Dermis microvascular lymphatic vessel endothelial cell (primary cell): Measurements from ENCODE around the gene EXOC1L. TPM values are rescaled to one million over a fixed set of nuclear protein-coding genes. Genes with fewer than 3 reads are reported as not detected.

ENCODE experiments used
- DNase-seq, 2 donors: peaks; one replicate each; pipeline versions ENCODE4 v3.0.0 to v3.0.0-alpha.2; 2010; ENCODE audit warnings: low read depth in 2 of 2
- total RNA-seq: library from RNA; depleted of rRNA; stranded (reverse); fragments of >200 nt; gene quantifications from 2 replicates; pipeline ENCODE4 v1.2.1, GENCODE V29; 2014

The EXOC1L gene, protein sequence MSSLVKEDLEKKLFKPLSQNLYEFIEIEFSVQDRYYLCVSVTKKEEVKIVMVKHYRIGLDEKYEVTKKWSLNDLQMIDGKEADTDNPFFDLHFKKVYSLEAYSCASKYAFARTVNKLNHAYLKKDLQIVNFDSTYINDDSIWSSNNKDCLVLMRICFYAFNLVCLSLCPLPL
- not detected in 2 replicates for total RNA-seq

DNA sequence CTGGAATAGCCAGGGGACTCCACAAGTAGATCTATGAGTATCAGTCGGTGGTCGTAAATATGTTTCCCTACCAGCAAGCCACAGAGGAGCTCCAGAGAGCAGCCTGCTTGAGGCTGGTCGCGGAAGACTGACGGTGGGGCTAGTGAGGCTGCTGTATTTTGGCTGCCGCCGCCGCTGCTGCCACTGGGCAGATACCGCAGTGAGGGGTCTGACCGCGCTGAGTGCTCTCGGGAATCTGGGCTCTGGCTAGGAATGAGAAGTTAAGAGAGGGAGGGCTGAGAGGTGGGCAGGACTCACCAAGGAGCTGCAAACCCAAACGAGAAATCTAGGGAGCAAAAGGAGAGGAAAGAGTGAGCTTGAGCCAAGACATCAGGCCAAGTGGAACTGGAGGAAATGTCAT lies at the start of gene EXOC1L:
EXOC1L (plus strand) TSS at position 157 of the 400 bp plus-strand sequence; CDS start at position 394, 237 bp downstream.
- peak in 1 of 2 donors; percentile 0 for DNase-seq

DNA sequence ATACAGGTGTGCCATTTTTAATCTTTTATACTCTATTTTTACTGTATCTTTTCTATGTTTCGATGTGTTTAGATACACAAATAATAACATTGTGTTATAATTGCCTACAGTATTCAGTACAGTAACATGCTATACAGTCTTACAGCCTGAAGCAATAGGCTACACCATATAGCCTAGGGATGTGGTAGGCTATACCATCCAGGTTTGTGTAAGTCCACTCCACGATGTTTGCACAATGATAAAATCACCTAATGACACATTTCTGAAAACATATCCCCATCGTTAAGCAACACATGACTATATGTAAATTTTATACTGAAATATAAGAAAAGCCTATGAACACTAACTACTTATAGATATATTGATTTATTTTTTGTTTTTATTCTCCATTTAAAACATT lies 48.9 kb upstream of the EXOC1L start:
- no peak for DNase-seq

DNA sequence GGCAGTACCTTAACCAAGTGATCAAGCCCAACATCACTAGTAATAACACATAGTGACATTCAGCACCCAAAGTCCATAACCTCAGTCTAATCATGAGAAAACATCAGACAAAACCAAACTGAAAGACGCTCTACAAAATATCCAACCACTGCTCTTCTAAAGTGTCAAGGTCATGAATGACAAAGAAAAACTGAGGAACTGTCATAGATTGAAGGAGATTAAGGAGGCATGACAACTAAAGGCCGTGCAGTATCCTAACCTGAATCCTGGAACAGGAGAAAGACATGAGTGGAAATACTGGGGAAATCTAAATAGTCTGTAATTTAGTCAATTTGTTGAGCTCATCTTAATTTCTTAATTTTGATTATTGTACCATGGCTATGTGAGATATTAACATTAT lies 38.2 kb upstream of the EXOC1L start:
- DNase-seq: no peak

DNA sequence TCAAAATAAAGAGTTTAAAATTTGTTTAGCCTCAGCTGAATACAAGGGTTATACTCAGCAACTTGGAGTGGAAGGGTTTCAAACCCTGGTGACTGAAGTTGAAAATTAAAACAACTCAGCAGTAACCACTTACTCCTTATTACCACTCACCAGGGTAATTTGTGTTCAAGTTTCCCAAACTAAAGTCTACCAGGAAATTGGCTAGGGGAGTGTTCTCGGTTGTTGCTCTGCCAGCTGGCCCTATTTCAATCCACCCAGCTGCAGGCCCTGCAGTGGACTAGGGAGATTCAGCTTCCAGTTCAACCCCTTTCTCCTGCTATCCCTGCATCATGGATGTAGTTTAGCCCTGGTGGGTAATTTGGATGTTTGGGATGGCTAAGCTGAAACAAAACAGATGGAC lies 37.8 kb upstream of the EXOC1L start:
- no peak for DNase-seq

DNA sequence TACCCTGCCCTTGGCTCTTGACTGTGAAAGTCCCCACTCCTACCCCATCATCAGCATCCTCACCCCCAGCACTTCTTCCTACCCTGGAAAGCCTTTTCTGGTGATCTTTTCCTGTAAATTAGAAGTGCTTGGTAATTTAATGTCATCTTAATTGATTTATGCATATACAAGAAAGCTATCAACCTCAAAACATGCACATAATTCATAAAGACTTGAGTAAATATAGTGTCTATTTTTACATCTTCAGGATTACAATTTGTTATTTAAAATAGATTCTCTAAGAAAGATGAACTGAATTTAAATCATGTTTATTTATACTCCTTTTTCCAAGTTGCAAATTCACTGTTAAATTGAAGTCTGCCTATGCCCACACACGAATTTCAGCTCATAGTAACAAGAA lies 36.0 kb upstream of the EXOC1L start:
- DNase-seq: no peak

DNA sequence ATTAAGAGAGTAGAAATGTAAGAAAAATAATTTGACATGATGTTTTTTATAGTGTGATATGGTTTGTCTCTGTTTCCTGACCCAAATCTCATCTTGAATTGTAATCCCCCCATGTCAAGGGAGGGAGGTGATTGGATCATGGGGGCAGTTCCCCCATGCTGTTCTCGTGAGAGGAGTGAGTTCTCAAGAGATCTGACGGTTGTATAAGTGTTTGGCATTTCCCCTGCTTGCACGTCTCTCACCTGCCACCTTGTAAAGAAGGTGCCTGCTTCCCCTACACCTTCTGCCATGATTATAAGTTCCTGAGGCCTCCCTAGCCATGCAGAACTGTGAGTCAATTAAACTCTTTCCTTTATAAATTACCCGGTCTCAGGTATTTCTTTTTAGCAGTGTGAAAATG lies 34.8 kb upstream of the EXOC1L start:
- DNase-seq: no peak

DNA sequence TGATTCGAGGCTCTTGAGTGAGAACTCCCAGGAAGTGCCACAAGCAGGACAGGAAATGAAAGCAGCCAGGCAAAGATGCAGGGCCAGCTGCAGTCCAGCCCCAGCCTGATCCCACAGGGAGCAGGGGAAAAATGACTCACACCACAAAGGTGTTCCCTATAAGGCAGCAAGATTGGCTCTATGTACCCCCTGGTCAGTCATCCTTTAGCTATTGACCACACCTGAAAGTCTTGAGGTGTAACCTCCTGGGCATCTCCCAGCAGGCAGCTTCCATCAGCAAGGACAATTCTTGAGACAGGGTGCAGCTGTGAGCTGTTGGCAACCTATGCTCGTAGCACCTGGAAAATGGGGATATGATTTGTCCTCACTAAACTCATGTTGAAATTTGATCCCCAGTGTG lies 27.9 kb upstream of the EXOC1L start:
- no peak for DNase-seq

DNA sequence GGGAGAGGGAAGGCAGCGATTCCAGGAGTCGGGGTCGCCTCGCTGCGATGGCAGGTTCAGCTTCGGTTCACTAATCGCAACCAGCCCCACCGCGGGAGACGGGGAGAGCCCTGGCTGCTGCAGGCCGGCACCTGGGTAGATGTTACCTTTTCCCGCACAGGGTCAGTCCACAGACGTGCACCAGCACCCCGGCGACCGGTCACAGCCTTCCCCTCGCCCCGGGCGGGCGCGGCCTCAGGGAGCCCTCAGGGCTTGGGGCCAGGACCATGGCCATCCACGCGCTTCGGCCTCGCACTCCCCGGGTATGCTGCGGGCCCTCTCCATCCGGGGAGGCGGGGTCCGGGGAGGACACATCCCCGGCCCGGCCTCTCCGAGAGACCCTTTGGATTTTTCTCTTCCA lies 26.1 kb upstream of the EXOC1L start:
- DNase-seq: no peak

DNA sequence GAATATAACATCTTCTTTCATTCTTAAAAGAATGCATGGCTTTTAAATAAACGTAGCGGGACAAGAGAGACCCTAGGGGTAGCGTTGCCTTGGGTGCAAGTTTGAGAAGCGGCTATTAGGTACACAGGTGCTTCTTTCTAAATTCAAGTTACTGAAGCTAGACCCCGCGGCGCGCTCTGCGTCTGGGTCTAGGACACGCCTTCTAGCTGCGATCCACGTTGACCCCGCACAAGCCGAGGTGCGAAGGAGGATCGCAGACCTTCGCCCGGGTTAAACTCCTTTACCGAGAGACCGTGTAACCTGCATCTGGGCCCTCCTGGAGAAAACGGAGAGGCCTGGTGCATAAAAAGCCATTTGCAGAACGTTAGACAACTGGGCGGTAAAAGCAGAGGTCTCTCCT lies 25.5 kb upstream of the EXOC1L start:
- no peak for DNase-seq

DNA sequence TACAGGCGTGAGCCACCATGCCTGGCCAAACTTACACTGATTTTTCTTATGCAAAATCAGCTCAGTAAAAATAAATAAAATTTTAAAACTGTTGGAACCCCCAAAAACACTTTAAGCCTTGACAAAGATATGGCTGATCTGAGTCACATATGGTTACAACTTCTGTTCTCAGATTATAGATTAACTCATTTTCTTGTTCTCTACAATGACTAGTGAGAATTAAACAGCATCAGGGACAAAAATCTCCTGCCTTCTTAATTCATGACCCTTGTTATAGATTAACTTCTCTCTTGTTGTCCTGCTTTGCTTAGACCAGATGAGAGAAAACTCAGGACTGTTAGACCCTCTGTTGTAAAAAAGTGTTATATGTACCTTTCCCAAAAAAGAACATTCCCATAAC lies 24.2 kb upstream of the EXOC1L start:
- DNase-seq: no peak

DNA sequence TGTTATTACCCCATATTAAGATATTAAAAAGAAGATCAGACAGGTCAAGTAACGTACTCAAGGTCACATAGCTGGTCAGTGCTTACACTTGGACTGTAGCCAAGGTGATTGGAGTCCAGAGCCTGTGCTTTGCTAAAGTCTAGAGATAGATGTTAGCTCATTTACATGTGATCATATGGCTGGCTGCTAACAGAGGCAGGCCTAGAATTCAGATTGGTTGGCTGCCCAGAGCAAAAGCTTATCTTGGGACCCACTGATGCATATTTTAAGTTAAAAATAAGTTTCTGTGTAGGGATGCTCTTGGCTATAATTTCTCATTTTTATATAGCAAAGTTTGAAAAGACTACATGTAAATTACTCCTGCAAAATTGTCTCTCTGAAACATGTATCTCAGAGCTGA lies 18.1 kb upstream of the EXOC1L start:
- no peak for DNase-seq

DNA sequence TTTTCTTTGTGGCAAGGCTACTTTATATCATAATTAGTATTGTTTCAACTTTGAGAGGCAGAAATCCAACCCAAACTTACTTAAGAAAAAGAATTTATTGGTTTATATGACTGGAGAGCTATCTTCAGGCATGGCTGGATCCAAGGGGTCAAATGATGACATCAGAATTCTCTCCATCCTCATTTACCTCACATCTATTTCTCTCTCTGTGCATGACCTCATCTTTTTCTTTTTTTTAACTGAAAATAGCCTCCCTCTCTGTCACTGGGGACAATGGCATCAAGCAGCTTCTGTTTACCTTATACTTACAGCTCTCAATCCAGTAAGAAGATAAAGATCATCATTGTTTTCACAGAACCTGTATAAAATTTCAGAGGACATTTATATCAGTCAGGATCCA lies 12.0 kb upstream of the EXOC1L start:
- DNase-seq: no peak

DNA sequence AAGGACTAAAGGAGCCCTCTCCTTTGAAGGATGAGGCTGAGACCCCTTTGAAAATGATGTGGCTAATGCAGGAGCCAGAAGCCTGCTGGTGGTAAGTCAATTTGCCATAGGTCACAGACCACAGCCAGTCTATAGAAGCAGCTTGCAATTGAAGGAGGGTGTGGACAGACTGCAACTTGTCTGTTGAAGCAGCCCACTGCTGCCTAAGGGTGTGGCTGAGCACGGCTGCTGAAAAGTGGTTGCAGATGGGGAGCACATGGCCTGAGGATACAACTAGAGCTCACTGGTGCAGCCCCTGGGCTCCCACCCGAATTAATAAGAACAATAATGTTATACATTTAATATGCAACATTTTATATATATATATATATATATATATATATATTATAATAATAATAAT lies 11.4 kb upstream of the EXOC1L start:
- no peak for DNase-seq

DNA sequence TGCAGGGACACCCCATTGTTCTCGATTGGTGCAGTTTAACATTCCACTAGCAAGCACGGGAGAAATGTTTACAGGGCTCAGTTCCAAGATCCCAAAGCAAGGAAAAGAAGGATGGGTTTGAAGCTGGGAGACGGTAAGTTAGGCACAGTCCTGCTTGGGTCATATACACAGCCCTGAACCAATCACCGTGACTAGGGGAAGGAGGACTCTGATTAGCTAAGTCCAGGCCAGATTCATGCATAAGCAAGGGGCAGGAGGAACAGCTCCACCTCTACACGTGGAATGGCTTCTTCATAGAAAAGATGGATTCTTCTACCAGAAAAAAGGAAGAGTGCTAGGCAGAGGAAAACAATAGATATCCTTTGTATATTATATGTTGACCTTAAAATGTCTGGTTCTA lies 11.0 kb upstream of the EXOC1L start:
- DNase-seq: no peak

DNA sequence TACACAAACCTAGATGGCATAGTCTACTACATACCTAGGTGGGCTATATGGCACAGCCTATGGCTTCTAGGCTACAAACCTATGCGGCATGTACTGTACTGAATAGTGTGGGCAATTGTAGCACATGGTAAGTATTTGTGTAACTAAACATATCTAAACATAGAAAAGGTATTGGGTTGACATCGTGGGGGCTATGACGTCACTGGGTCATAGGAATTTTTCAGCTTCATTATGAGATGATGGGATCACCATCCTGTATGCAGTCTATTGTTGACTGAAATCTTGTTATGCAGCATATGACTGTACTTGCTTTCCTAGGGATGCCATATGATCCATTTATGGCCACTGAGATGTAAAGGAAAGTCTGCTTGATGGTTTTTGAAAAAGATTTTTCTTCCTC lies 1.9 kb upstream of the EXOC1L start:
- DNase-seq: no peak

DNA sequence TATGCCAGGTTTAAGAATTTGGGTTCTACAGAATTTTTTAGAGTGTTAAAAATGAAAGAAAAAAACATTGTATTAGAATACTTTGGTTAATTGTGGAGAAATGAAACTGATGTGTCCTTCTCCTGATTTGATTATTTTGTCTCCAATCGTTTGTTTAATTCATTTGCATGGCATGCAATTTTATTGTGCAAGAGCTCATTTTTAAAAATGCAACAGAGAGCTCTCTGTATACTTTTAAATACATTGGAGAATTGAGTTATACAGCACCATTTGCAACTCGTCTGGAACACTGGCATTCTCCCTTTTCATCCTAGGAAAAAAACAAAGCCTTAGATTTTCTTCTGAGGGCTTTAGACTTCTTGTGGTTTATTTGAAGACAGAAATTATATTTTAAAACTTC lies 689 bp downstream of the EXOC1L start:
- DNase-seq: no peak

DNA sequence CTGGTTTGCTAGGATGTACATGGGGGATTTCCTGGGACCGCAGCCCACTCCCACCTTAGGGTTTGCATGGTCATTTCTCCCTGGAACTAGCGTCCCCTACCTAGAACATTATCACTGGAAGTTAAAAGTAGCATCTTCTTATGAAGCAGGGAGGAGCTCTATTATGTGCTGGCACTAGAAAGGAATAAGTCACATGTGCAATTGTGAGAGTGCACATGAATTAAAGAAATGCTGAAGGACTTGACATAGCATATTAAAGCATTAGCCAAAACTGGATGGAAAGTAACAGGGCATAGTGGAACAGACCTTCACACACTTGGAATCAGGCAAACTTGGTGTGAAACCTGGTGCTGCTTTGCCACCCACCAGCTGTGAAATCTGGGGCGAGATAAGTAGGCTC lies 2.7 kb downstream of the EXOC1L start:
- no peak for DNase-seq

DNA sequence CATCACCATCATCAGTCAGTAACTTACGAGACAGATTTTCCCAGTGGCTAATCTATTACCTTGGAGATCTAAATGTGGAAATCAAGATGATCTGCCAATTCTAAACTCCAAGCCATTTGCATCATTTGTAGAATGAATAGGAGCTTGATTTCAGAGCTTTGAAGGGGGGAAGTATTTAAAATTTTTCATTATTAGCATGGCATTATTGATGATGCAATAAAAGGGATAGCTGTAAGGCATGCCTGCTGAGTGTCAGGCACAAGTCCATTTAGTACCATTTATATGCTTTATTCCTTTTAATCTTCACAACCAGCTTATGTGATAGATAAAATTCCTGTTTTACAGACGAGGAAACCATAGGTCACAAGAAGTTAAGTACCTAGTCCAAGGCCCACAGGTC lies 5.3 kb downstream of the EXOC1L start:
- no peak for DNase-seq

DNA sequence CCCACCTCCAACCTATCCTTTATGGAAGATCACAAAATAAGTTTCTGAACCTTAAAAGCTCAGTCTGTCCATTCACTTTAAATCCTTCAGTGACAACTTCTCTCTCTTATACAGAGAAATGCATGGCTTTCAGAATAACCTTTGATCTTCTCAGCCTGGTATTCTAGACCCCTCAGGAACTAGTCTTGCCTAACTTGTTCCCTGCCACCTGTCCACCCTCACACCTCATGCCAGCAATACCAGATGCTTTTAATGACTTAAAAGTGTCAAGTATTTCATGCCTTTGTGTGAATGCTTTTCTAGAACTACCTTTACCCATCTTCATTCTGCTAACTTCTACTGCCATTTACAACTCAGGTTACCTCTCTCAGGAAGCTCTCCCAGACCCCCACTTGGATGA lies 7.4 kb downstream of the EXOC1L start:
- no peak for DNase-seq

DNA sequence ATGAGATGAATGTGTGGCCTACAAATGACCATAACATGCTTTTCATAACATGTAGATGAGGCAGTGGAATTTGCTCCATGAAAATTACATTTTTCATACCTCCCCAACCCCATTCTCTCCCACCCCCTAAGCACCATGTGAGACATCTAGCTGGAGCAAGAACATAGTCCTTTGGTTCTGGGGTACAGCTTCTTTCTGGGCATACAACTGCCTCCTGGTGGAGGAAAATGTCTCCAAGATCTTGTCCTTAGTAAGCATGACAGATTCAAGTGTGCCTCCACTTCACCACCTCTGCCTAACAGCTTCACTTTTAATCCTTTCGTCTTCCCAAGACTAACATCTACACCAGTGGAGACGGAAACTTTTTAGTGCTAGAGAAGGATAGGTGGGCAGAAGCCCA lies 8.0 kb downstream of the EXOC1L start:
- DNase-seq: no peak

DNA sequence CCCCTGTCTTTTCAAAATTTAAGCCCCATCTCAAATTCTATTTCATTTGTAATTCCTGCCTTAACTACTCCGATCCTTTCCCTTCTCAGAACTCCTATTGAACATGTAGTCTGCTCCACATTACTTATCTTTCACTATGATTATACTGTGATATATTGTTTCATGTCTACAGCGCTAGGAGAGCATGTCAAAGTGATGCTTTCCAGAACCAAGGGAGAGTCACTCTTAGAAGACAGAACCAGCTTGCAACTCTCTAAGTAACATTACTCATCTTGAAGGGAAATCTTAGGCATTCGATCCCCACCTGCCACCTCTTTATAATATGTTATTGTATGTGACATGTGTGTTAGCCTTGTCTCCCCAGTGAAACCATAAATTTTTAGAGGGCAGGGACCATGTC lies 10.5 kb downstream of the EXOC1L start:
- no peak for DNase-seq

DNA sequence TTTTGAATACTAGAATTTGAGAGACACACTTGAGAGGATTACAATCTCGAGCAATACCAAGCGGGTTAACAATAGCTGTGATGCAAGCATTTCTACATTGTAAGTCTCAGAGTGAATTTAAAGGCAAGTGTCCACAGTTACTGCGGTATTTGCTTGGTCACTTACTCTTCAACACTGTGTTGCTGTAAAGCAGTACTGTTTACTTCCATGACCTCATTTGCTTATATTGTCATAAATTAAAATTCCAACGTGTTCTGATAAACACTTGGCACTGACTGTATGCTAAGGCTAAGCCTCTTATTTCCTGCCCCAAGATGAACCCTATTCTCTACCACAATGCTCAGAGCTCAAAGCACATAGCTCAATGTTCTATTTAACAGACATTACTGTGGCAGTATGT lies 11.1 kb downstream of the EXOC1L start:
- DNase-seq: no peak

DNA sequence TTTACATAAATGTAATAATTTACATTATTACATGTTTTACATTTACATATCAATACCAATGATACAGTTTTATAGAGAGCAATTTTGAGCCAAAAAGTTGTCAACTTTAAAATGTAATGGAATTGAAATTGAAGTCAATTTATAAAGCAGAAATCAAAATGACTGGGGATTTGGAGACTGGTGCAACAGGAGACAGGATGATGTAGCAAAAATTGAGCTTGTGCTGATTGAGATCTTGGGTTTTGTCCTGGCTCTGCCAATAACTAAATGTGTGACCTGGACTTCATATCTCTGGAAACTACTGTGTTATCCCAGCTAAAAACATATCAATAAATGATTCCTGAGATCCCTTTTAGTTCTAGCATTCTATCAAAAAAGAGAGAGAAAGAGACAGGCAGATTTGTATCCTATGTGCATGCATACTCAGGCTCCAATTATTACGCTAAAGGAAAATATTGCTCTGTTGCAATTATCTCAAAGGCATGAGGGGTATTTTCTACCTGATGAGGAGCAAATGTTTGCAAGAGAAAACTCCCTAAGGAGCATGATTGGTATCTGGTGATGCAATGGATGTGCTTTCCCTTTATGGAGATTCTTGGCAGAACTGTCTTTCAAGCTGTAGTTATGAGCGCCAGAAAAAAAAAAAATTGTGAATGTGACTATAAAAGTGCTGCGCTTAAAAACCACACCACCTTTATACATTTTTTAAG lies 14.7 kb downstream of the EXOC1L start:
- DNase-seq: no peak

DNA sequence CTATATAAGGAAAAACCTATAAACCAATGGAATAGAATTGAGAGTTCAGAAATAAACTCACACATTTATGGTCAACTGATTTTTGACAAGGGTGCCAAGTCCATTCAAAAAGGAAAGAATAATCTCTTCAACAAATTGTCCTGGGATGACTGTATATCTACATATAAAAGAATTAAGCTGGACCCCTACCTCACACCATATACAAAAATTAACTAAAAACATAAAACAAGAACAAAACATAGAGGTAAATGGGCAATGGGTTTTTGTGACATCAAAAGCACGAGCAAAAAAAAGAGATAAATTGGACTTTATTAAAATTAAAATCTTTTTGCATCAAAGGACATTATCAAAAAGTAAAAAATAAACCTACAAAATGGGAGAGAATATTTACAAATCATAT lies 18.3 kb downstream of the EXOC1L start:
- DNase-seq: no peak
